Tibial artery (tissue), 4 donors: ENCODE results near the gene HNF4A.

Experiments
- DNase-seq, 2 donors: peaks; one replicate each; pipeline ENCODE4 v3.0.0-alpha.2; 2019
- H3K27ac ChIP-seq, 2 donors: fragments of 200-600 bp; sonication (generic) in 1 of 2; 1 replicate in 1 of 2; 2 replicates in 1 of 2; pipeline ENCODE4 v1.5.1; 2018 to 2019; ENCODE audit warnings: mild to moderate bottlenecking in 1 of 2
- H3K27me3 ChIP-seq, 2 donors: fragments of 200-600 bp; sonication (generic) in 1 of 2; one replicate each; pipeline versions ENCODE4 v1.5.1 to v1.6.0; 2016 to 2019
- H3K36me3 ChIP-seq, 3 donors: fragments of 200-600 bp; sonication (generic) in 2 of 3; one replicate each; pipeline ENCODE4 v1.5.1; 2016 to 2019; ENCODE audit warnings: mild to moderate bottlenecking in 2 of 3
- H3K4me1 ChIP-seq, 4 donors: fragments of 200-600 bp; sonication (generic) in 2 of 4; 1 replicate in 3 of 4; 2 replicates in 1 of 4; pipeline ENCODE4 v1.5.1; 2016 to 2019
- H3K4me3 ChIP-seq, 2 donors: fragments of 200-600 bp; sonication (generic) in 1 of 2; 1 replicate in 1 of 2; 2 replicates in 1 of 2; pipeline ENCODE4 v1.5.1; 2018 to 2019; ENCODE audit warnings: mild to moderate bottlenecking in 2 of 2
- H3K9me3 ChIP-seq, 3 donors: fragments of 200-600 bp; sonication (generic) in 1 of 3; one replicate each; pipeline ENCODE4 v1.5.1; 2016 to 2019
- intact Hi-C: fragments of 100-400 bp; cut with DNase I; formaldehyde crosslinking; loops from one replicate; pipeline ENCODE4 v1.15.0; 2023; ENCODE audit warnings: low total_unique reads
- TF ChIP-seq, protein P1 (sequence below), 2 experiments: fragments of 200-600 bp in 1 of 2; fragments of 450-650 bp in 1 of 2; IDR thresholded peaks; one replicate each; pipeline ENCODE4 v1.5.1; 2017 to 2019; ENCODE audit warnings: antibody characterized with exemption in 2 of 2, mild to moderate bottlenecking in 1 of 2, moderate library complexity in 1 of 2

Gene HNF4A

DNA sequence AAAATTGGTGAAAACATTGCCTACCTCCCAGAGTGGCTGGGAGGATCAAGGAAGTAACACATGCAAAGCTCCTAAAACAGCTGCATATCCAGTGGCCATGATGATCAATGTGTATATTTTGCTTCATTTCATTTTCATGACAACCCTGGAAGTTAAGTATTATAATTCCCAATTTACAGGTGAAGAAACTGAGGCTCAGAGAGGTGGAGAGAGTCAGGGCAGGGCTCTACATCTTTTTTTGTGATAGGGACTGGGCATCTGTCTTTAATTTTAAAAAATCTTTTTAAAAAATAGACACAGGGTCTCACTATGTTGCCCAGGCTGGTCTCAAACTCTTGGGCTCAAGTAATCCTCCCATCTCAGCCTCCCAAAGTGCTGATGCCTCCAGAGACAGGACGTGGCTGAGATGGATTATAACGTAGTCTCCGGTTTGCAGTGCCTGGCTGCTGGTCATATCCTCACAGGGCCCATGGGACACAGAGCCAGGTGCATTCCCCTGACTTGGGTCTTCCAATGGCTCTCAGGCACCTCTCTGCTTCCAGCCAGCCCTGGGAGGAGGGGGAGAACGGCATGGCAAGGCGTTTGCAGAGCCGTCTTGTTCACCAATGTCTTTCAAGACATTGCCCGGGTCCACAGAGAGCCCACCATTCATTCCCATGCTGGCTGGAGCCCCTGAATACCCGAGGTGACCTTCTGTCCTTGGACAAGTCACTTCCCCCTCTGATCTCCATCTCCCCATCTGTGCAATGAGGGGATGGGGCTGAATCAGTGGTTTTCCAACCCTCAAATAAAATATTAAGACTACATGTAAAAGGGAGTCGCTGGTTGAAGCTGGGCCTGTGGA is 38.3 kb downstream of the HNF4A start:
- H3K27me3 ChIP-seq = peaks cover 0 to 40% of the 10 kb centered on the region in 2 donors
- no peaks in the 10 kb centered on the region for H3K9me3 ChIP-seq
- no peak overlapping the region for H3K4me3 ChIP-seq
- H3K27ac ChIP-seq = no peak overlapping the region
- no peak for DNase-seq
- H3K36me3 ChIP-seq = no peaks in the 10 kb centered on the region
- TF ChIP-seq, protein P1, sequence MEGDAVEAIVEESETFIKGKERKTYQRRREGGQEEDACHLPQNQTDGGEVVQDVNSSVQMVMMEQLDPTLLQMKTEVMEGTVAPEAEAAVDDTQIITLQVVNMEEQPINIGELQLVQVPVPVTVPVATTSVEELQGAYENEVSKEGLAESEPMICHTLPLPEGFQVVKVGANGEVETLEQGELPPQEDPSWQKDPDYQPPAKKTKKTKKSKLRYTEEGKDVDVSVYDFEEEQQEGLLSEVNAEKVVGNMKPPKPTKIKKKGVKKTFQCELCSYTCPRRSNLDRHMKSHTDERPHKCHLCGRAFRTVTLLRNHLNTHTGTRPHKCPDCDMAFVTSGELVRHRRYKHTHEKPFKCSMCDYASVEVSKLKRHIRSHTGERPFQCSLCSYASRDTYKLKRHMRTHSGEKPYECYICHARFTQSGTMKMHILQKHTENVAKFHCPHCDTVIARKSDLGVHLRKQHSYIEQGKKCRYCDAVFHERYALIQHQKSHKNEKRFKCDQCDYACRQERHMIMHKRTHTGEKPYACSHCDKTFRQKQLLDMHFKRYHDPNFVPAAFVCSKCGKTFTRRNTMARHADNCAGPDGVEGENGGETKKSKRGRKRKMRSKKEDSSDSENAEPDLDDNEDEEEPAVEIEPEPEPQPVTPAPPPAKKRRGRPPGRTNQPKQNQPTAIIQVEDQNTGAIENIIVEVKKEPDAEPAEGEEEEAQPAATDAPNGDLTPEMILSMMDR (IDR thresholded peaks at IDR 0.05) = no peak
- peaks cover 0 to under 1% (median under 1%) of the 10 kb centered on the region in 4 donors for H3K4me1 ChIP-seq
- intact Hi-C loops = no loop called here

DNA sequence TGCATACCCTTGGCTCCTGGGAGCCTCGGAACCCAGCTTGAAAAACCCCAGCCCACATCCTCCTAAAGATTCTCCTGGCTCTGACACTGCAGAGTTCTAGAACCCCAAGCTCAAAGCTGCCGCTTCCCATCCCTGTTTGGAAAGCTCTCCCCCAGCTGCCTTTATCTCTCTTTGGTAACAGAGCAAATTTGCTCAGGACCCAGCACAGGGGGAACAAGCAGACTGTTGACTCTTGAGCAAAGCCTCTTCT is 38.9 kb downstream of the HNF4A start:
- H3K36me3 ChIP-seq = no peaks in the 10 kb centered on the region
- peaks cover 0 to 39% of the 10 kb centered on the region in 2 donors for H3K27me3 ChIP-seq
- DNase-seq = no peak
- H3K4me3 ChIP-seq = no peak overlapping the region
- H3K27ac ChIP-seq = no peak overlapping the region
- no peaks in the 10 kb centered on the region for H3K4me1 ChIP-seq
- intact Hi-C loops = no loop called here
- TF ChIP-seq, protein P1 (IDR thresholded peaks at IDR 0.05) = no peak
- H3K9me3 ChIP-seq = no peaks in the 10 kb centered on the region

DNA sequence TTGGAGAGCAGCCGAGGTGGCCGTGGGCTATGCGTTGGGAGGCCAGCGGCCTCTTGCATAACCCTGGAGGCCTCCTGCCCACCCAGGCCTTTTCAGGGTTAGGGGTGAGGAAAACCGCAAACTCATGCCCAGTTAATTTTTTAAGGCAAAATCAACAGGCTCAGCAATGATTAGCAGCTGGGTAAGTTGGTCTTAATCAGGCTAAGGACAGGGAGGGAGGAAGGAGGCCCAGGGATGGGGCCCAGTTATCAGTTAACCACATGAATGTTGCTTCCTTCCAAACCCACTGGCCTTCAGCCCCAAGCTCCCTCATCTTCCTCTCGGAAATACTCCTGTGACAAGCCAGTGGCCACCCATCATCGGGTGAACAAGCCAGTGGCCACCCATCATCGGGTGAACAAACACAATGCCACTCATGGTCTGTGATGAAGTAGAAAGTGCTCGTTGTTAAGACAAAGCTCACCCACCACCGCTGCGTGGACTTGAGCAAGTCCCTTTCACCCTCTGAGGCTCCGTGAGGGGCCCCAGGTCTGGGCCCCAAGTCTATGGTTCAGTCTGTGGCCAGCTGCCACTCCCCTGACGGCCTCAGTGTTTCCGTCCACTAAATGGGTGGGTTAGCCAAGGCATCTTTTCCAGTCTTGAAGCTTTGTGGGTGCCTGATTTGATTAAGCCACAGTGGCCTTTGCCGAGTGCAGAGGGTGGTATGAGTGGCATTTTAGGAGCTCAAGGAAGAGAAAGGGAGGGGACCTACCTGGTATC is 39.4 kb downstream of the HNF4A start:
- H3K4me3 ChIP-seq = no peak overlapping the region

GRCh38 chr20:44395461-44396340 is 40.2 kb downstream of the HNF4A start:
- Histone ChIP-seq H3K27ac (no peak overlapping the region), H3K4me1 (no peaks in the 10 kb centered on the region), H3K27me3 (peaks cover 0 to 27% of the 10 kb centered on the region in 2 donors), H3K36me3 (no peaks in the 10 kb centered on the region), H3K4me3 (no peak overlapping the region), H3K9me3 (no peaks in the 10 kb centered on the region)
- intact Hi-C loops = no loop called here
- DNase-seq = no peak
- TF ChIP-seq, protein P1 (IDR thresholded peaks at IDR 0.05) = no peak

More for the DNA sequence above, 39.4 kb downstream of the HNF4A start:
- H3K27ac ChIP-seq = no peak overlapping the region
- intact Hi-C loops = no loop called here
- peaks cover 0 to 35% of the 10 kb centered on the region in 2 donors for H3K27me3 ChIP-seq
- H3K36me3 ChIP-seq = no peaks in the 10 kb centered on the region
- H3K9me3 ChIP-seq = no peaks in the 10 kb centered on the region
- TF ChIP-seq, protein P1 (IDR thresholded peaks at IDR 0.05) = no peak
- no peaks in the 10 kb centered on the region for H3K4me1 ChIP-seq
- DNase-seq = no peak

- Histone ChIP-seq H3K4me1 (no peaks in the 10 kb centered on the region), H3K4me3 (no peak overlapping the region), H3K27ac (no peak overlapping the region), H3K9me3 (no peaks in the 10 kb centered on the region), H3K27me3 (peaks cover 0 to 29% of the 10 kb centered on the region in 2 donors), H3K36me3 (no peaks in the 10 kb centered on the region)
- no peak for DNase-seq
- TF ChIP-seq, protein P1 (IDR thresholded peaks at IDR 0.05) = no peak
- intact Hi-C loops = no loop called here
Observed at GRCh38 chr20:44396369-44397130, 41.1 kb downstream of the HNF4A start.
